ENCODE measurements around the gene UBN1. TPM values are rescaled to one million over a fixed set of nuclear protein-coding genes. Genes with fewer than 3 reads are reported as not detected.
A peak's percentile ranks its signal among the peaks of the same experiment; 100 is the strongest.
"Not testable (repeated sequence)": the region's sequence is repeated elsewhere in the genome, so short reads cannot be mapped to it uniquely, and the experiment has no call there.

UBN1 gene
- total RNA-seq, 1 experiment from 2014 or later, result 51.0 TPM

DNA sequence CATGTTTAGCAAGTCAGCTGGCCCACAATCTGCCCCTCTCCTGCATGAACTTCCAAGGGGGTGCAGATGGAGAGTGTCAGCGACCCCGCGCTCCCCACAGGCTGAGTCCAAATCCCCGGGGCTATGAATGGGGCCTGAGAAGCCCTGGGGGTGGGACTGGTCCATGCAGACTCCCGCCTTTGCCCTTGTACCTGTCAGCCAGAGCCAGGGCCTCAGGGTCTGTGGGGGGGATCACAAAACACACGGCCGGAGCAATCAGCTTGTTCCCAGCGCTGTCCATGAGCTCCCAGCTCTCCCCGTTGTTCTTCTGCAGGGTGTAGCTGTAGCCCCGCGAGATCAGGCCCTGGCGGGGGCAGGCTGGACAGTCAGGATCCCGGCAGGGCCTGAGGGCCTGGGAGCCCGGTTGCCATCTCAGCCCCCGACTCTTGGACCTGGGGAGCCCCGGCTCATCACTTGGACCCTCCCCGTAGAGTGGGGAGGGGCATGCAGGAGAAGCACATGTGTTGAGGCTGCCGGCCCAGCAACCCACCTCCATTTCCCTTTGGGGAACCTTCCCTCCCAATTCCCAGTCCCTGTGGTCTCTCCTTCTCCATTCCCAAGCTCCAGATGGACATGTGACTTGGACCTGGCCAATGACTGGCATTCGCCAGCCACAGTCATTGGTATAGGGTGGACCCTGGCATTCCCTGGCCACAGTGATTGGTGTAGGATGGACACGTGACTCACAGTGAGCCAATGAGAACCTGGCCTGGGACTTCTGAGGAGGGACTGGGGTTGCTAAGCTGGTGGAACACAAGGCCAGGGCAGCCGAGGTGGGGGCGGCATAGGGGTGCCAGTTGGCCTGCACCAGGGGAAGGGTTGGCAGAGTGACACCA, 47.2 kb downstream of the UBN1 start:
- intact Hi-C loops (cut with micrococcal nuclease; ENCODE audit: unreplicated experiment), result no loop called here
- H3K36me3 ChIP-seq (ENCODE audit: insufficient read depth, low read length, poor library complexity, severe bottlenecking), result no peaks in the 10 kb centered on the region
- BruUV-seq (replicated peaks), result no TSS peak
- no peak overlapping the region for H3K27ac ChIP-seq (ENCODE audit: low read depth, low read length, poor library complexity, severe bottlenecking)
- peak; percentile 17 for DNase-seq (ENCODE audit: low spot score)
- H3K27me3 ChIP-seq (replicated peaks; ENCODE audit: insufficient read depth, low read depth, low read length, poor library complexity), result no peaks in the 10 kb centered on the region
- POLR2A ChIA-PET (ENCODE audit: low non-redundant PET), result no interaction called here
- TF ChIP-seq EZH2 (IDR thresholded peaks at IDR 0.05; ENCODE audit: borderline replicate concordance, low read depth, low read length, poor library complexity, severe bottlenecking) (no peak), CTCF (conservative IDR thresholded peaks at IDR 0.05; ENCODE audit: low read depth, low read length) (no peak)
- H3K9me3 ChIP-seq (ENCODE audit: low read depth, low read length, poor library complexity, severe bottlenecking), result no peaks in the 10 kb centered on the region
- CTCF ChIA-PET, result no interaction called here
- H3K4me3 ChIP-seq (ENCODE audit: low read depth, low read length, poor library complexity, severe bottlenecking), result no peak overlapping the region
- H3K4me1 ChIP-seq (ENCODE audit: insufficient read depth, low read length, poor library complexity, severe bottlenecking), result no peaks in the 10 kb centered on the region

DNA sequence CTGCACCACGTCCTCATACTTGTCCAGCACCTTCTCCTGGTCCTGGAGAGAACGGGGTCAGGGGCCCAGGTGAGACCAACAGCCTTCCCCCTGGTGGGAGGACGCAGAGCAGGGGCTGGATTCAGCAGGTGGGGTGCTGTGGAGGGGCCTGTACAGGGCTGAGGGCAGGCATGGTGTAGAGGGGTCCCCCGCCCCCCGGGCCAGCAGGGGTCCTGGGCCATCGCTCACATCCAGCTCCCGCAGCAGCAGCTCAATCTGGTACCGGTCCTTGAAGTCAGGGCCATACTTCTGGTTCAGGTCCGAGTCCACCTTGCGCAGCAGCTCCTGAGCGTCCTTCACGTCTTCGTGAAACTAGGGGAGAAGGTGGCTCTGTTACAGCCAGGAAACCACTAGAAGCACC, 48.1 kb downstream of the UBN1 start:
- ChIA-PET CTCF (no interaction called here), POLR2A (ENCODE audit: low non-redundant PET) (no interaction called here)
- H3K4me1 ChIP-seq (ENCODE audit: insufficient read depth, low read length, poor library complexity, severe bottlenecking), result no peaks in the 10 kb centered on the region
- no peaks in the 10 kb centered on the region for H3K9me3 ChIP-seq (ENCODE audit: low read depth, low read length, poor library complexity, severe bottlenecking)
- intact Hi-C loops (cut with micrococcal nuclease; ENCODE audit: unreplicated experiment), result no loop called here
- no TSS peak for BruUV-seq (replicated peaks)
- no peaks in the 10 kb centered on the region for H3K27me3 ChIP-seq (replicated peaks; ENCODE audit: insufficient read depth, low read depth, low read length, poor library complexity)
- no peaks in the 10 kb centered on the region for H3K36me3 ChIP-seq (ENCODE audit: insufficient read depth, low read length, poor library complexity, severe bottlenecking)
- H3K27ac ChIP-seq (ENCODE audit: low read depth, low read length, poor library complexity, severe bottlenecking), result no peak overlapping the region
- no peak overlapping the region for H3K4me3 ChIP-seq (ENCODE audit: low read depth, low read length, poor library complexity, severe bottlenecking)
- TF ChIP-seq EZH2 (IDR thresholded peaks at IDR 0.05; ENCODE audit: borderline replicate concordance, low read depth, low read length, poor library complexity, severe bottlenecking), result no peak
- TF ChIP-seq CTCF (conservative IDR thresholded peaks at IDR 0.05; ENCODE audit: low read depth, low read length), result no peak
- DNase-seq (ENCODE audit: low spot score), result no peak

DNA sequence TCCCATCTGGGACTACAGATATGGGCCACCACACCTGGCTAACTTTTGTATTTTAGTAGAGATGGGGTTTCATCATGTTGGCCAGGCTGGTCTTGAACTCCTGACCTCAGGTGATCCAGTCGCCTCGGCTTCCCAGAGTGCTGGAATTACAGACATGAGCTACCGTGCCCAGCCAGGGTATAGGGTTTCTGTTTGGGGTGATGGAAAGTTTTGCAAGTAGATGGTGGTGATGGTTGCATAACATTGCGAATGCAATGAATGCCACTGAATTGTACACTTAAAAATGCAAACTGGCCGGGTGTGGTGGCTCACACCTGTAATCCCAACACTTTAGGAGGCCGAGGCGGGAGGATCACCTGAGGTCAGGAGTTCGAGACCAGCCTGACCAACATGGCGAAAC, 49.5 kb downstream of the UBN1 start:
- POLR2A ChIA-PET (ENCODE audit: low non-redundant PET); BruUV-seq (replicated peaks): not testable (repeated sequence)

GRCh38 chr16:4897328-4897727, 50.0 kb downstream of the UBN1 start:
- CTCF ChIA-PET, result no interaction called here
- no peak for DNase-seq (ENCODE audit: low spot score)
- no TSS peak for BruUV-seq (replicated peaks)
- no peak for TF ChIP-seq EZH2 (IDR thresholded peaks at IDR 0.05; ENCODE audit: borderline replicate concordance, low read depth, low read length, poor library complexity, severe bottlenecking)
- no peak for TF ChIP-seq CTCF (conservative IDR thresholded peaks at IDR 0.05; ENCODE audit: low read depth, low read length)
- POLR2A ChIA-PET (ENCODE audit: low non-redundant PET), result no interaction called here
- Histone ChIP-seq H3K27ac (ENCODE audit: low read depth, low read length, poor library complexity, severe bottlenecking) (no peak overlapping the region), H3K9me3 (ENCODE audit: low read depth, low read length, poor library complexity, severe bottlenecking) (no peaks in the 10 kb centered on the region), H3K4me3 (ENCODE audit: low read depth, low read length, poor library complexity, severe bottlenecking) (no peak overlapping the region), H3K36me3 (ENCODE audit: insufficient read depth, low read length, poor library complexity, severe bottlenecking) (no peaks in the 10 kb centered on the region), H3K27me3 (replicated peaks; ENCODE audit: insufficient read depth, low read depth, low read length, poor library complexity) (no peaks in the 10 kb centered on the region), H3K4me1 (ENCODE audit: insufficient read depth, low read length, poor library complexity, severe bottlenecking) (no peaks in the 10 kb centered on the region)
- intact Hi-C loops (cut with micrococcal nuclease; ENCODE audit: unreplicated experiment), result no loop called here

More for the DNA sequence above, 49.5 kb downstream of the UBN1 start:
- CTCF ChIA-PET; H3K4me1 ChIP-seq (ENCODE audit: insufficient read depth, low read length, poor library complexity, severe bottlenecking); DNase-seq (ENCODE audit: low spot score); H3K9me3 ChIP-seq (ENCODE audit: low read depth, low read length, poor library complexity, severe bottlenecking); H3K36me3 ChIP-seq (ENCODE audit: insufficient read depth, low read length, poor library complexity, severe bottlenecking); H3K27ac ChIP-seq (ENCODE audit: low read depth, low read length, poor library complexity, severe bottlenecking); H3K27me3 ChIP-seq (replicated peaks; ENCODE audit: insufficient read depth, low read depth, low read length, poor library complexity); intact Hi-C loops (cut with micrococcal nuclease; ENCODE audit: unreplicated experiment); H3K4me3 ChIP-seq (ENCODE audit: low read depth, low read length, poor library complexity, severe bottlenecking): not testable (repeated sequence)

All from A673 (cell line).